ENCODE measurements around the gene OR4F15.
A peak's percentile ranks its signal among the peaks of the same experiment; 100 is the strongest.
"Not testable (repeated sequence)": the region's sequence is repeated elsewhere in the genome, so short reads cannot be mapped to it uniquely, and the experiment has no call there.

OR4F15 gene, protein sequence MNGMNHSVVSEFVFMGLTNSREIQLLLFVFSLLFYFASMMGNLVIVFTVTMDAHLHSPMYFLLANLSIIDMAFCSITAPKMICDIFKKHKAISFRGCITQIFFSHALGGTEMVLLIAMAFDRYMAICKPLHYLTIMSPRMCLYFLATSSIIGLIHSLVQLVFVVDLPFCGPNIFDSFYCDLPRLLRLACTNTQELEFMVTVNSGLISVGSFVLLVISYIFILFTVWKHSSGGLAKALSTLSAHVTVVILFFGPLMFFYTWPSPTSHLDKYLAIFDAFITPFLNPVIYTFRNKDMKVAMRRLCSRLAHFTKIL

DNA sequence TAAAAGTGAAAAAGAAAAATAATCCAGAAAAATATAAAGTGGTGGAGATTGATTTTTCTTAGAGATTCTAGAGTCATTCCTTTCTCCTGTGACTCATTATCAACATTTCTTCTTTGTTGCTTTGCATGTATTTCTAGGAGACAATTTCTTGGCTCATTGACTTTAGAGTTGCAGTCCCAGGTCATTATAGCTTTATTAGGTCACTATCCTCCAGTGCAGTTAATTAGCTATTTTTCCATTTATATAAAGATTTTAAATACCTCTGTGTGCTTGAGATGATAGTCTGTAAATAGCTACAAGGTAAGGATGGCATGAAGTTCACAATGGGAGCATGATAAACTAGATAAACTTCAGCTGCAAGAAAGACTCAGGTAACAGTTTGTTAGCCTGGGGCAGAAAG, at the start of gene OR4F15:
TSS of gene OR4F15 (plus strand) at position 301 of the 400 bp plus-strand sequence. CDS start 5,985 bp downstream, outside the sequence.
- DNase-seq: no peak

DNA sequence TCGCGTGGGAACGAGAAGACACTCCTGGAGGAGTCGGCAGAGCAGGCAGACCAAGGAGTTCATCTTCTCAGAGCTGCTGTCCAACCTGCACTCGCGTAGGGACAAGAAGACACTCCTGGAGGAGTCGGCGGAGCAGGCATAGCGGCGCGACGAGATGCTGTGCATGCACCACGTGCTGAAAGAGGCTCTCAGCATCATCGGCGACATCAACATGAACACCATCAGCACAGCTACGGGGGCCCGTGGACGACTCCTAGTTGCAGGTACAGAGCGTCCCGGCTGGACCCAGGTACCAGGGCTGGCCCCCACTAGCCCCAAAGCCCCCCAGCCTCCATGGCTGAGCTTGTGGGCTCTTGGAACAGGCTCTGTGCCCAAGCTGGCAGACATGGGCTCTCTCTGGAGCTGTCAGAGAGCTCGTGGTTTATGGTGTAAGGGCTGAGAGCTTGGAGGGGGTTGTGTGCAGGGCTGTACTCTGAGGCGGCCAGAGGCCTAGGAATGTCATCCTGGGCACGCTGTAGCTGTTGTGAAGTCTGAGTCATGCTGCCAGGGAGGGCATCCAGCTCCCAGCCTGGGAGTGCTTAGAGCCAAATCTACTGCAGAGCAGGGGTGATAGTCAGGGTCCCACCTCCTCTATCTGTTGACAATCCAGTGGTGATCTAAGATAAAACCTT, 47.2 kb upstream of the OR4F15 start:
- DNase-seq: not testable (repeated sequence)

DNA sequence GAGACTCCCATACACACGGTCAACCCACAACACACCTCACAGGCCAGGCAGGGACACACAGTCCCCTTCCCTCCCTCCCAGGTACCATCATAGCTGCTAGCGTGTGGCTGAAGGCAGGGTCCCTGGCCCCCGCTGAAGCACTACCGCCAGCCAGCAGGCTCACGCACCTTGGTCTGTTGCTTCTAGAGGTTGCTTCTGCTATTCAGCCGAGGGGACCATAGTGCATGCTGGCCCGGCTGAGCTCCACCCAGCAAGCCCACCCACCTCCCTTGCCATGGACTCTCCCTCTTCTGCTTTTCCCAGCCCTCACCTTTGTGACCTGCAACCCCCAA, 46.7 kb upstream of the OR4F15 start:
- not testable (repeated sequence) for DNase-seq

DNA sequence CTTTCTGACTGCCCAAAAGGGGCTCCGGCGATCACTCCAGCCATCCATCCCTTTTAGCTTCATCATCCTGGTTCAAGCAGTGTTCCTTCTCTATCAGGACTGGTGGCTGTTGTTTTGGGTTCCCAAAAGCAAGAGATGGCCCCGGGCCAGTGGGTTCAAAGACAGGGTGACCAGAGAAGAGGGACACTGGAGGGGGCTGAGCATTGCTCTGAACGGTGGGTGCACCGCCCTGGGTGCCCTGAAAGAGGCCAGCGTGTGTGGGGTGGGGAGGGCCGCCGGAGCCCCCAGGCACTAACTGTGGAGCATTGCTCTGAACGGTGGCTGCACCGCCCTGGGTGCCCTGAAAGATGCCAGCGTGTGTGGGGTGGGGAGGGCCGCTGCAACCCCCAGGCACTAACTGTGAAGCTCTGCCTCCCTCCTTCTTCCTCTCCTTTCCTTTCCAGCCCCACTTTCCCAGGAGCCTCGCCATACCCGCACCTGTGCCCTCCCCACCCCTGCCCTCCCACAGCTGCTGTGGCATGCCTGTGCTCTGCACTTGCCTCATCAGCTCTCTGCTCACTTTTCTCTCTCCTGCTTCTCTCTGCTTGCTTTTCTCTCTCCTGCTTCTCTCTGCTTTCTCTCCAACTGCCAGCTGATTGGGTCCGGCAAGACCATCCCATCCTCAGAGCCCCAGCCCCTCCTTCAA, 46.1 kb upstream of the OR4F15 start:
- no peak for DNase-seq

DNA sequence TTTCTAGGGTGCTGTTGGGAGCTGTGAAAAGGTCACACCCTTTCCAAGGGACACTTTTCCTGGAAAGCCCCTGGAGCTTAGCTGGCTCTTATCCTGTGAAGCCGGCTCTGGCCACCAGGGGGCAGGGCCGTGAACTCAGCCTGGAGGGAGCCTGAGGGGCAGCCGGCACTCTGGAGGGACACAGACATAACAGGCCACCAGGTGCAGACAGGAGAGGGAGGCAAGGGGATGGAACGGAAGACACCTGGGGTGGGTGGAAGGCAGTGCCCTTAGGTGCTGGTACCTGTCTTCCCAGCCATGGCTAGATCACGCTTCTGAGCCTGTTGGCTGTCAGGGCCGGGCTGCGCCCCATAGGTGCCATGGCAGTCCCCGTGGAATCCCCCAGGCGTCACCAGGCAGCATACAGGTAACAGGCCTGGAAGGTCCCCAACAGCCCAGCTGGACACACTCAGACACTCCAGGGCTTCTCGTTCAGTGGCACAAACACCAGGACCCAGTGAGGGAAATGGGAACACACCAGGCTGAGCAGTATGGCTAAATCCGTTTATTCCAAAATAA, 44.8 kb upstream of the OR4F15 start:
- not testable (repeated sequence) for DNase-seq

DNA sequence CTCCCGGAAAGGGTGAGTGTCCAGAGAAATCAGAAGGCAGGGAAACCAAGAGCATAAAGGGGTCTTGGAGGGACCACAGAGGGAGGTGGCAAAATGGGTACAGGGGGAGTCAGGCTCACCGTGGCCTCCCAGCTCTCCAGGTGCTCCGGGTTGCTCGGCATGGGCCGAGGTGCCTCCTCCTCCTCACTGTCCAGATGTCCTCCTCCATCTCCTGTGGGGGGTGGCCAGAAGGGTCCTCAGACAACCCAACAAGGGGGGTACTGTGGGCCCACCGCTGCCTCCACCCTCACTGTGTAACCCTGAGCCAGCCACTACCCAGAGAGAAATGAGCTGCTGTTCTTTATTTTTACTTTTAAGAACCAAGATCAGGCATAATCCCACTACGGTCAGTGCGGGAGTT, 39.1 kb upstream of the OR4F15 start:
- no peak for DNase-seq

DNA sequence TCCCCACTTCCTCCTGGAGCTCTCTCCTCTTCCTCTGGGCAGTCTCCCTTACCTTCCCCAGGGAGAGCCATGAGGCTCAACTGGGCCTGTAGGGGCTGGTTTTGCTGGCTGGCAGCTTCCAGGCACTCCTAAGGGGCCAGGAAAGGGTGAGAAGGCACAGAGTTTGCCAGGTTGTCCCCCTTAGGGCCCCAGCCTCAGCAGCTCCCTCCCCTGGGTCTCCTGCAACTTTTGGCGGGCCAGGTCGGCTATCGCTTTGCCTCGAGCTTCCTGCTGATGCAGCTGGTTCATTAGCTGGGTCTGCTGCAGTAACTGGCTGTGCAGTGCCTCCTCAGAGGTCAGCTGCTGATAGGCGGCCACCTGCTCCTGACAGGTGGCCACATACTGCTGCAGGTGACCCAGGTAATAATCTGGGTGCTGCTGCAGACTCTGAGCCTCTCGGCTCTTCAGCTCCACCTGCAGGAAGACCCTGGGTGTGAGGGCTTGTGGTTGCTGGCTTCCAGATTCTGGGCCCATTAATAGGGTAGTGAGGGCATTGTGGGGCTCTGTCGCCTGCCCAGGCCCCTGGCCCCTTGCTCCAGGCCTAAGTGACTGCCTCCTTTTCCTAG, 38.4 kb upstream of the OR4F15 start:
- peak in 1 of 2 donors; percentile 7 for DNase-seq

DNA sequence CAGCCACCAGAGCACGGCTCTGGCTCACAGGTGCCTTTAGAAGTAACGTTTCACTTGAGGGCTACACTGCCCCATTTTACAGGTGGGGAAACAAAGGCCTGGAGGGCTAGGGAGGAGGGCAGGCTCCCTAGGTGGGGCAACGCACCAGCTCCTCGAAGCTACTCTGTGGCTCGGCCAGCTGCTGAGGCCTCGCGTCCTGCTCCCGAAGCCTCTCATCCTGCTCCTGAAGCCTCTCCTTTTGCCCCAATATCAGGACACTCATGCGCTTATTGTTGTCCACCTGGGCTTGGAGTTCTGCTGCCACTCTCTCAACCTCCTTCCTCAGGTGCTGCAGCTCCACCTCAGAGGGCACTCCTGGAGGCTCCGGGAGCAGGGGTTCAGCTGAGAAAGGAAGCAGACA, 36.9 kb upstream of the OR4F15 start:
- DNase-seq: no peak

DNA sequence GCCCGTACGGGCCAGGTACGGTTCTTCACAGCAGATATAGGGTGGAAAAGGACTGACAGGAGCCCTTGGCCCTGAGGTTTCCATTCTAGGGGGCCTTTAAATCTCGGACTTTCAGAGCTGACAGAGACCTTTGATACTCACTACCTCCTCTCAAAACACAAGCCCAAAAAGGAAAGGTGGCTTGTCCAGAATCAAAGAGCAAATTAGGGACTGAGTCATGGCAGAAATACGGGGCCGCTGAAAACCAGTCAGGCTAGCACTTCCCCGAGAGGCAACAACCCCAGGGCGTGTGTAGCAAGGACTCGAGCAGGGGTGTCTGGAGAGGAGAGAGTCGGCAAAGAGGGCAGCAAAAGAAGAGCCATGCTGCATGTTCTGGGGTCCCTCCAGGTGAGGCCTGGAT, 33.4 kb upstream of the OR4F15 start:
- DNase-seq: not testable (repeated sequence)

DNA sequence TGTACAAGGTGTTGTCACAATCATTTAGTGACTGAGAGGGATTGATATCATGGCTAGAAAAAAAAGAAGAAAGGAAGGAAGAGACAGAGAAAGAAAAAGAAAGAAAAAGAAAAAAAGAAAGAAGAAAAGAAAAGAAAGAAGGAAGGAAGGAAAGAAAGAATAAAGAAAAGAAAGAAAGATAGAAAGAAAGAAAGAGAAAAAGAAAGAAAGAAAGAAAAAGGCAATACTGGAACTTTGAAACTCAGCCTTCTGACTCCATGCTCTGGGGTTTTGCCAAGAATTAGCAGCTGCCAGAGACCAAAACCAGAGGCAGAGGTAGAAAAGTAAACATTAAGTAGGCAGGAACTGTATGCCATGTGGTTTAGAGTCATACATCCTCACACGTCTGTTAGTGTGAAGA, 31.8 kb upstream of the OR4F15 start:
- not testable (repeated sequence) for DNase-seq

DNA sequence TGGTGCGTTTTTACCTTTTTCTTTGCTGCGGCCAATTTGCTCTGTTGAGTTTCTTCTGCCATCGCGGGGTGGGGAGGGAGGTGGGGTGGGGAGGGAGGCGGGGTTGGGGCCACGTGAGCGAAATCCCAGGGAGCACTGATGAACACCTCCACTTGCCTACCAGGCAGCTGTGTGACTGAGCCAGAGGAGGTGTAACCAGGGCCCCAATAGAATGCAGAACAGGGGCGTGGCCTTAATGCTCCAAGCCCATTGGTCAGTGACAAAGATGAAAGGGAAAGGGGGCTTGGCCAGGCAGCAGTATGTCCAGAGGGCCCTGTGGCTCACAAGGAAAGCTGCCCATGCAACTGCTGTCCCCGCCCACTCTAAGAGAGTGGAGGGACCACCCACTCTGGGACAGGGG, 30.1 kb upstream of the OR4F15 start:
- no peak for DNase-seq

DNA sequence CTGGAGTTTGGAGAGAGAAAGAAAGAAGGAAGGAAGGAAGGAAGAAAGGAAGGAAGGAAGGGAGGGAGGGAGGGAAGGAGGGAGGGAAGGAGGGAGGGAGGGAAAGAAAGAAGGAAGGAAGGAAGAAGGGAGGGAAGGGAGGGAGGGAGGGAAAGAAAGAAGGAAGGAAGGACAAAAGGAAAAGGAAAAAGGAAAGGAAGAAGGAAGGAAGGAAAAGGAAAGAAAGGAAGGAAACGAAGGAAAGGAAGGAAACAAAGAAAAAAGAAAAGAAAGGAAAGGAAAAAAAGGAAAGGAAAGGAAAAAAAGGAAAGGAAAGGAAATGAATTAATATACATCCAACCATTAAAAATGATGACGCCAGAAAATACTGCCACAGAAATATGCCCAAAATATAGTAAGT, 27.4 kb upstream of the OR4F15 start:
- DNase-seq: no peak

DNA sequence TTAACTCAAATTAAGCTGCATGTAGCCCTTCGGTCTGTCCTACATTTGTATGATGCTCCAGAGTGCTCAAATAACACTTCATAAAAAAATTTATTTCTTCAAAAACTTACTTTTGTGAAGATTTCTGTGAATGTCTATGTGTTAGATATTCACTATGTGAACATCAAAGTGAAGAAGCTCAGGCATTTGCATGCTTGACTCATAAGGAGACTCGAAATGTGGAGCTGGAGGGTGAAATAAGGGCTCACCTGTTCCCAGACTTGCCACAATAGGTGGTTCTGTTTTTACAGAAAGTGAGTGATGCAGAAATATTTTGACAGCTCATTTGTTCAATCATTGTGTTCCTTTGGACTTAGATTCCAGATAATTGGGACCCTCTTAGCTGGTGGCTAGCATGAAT, 25.6 kb upstream of the OR4F15 start:
- DNase-seq: not testable (repeated sequence)

DNA sequence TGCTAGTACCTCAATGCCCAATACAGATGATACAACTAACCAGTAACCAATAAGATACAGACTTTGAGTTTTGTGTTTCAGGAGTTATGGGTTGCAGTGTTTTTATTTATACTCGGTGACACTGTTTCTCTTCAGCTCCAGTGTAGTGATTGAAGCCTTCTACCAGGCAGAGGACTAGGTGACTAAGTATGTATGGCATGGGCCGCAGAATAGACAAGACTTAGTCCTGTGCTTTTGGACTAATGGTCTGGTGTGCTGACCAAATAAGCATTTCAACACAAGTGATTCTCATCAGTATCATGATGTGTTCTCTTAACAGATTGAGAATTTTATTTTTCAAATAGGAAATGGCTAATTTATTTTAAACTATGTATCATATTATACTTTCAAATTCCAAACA, 24.0 kb upstream of the OR4F15 start:
- not testable (repeated sequence) for DNase-seq

DNA sequence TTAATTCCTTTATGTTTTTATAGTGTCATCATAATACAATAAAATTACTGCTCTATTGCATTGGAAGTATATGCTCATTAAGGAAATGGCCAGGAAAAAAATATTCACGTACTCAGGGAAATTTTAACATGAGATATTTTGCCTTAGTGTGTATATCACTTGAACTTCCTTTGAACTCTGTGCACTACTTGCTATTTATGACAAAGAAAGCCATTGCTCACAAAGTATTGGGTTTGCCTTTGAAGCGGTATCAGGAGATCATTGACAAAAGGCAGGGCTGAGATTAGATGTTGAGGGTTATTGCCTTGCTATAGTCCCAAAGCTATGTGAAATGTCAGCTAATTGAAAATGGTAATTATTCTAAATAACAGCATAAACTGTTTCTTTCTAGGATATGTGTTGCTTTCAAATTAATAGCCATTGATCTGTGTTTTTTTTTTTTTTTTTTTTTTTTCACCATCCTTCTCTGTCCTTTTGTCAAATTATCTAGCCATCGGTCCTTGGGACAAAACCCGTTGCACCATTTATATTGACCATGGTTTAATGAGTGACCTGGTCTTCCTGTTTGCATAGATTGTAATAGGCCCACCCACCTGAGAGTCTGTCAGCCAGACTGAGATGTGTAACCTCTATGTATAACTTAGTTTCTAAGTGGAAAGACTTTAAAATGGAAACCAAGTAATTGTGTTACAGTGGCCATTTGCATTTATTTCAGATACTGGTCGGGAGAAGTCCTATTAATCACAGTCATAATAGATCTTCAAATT, 23.3 kb upstream of the OR4F15 start:
- DNase-seq: not testable (repeated sequence)

DNA sequence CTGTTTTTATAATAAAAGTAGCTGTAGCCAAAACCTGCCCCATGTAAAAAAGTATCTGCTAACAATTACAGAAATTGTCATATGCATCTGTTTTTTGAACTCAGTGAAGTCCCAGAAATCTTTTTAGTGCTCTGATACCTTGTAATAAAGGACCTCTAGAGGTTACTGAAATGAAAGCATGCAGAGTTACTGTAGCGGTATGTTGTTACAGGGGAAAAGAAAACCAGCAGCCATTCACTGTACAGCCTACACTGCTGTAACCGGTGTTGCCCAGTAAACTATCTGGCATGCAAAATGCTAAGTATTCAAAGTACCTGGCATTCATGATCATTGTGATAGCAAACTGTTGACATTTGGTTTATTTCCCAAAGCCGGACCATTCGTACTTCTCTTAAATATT, 21.3 kb upstream of the OR4F15 start:
- not testable (repeated sequence) for DNase-seq

DNA sequence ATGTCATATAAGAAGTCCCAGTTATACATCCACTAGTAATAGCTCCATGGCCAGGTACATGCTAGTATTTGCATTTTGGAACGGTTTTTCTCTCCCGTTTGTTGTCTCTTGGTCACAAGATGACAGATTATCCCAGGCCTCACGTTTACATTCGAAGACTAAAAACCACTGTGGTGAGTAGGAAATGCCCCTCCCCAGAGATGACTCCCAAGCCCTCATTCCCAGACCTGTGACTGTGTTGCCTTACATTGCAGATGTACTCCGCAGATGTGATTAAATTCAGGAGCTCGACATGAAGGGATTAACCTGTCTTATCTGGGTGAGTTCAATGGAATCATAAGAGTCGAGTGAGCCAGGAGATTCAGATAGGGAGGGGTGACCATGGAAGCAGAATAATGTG, 18.0 kb upstream of the OR4F15 start:
- not testable (repeated sequence) for DNase-seq

DNA sequence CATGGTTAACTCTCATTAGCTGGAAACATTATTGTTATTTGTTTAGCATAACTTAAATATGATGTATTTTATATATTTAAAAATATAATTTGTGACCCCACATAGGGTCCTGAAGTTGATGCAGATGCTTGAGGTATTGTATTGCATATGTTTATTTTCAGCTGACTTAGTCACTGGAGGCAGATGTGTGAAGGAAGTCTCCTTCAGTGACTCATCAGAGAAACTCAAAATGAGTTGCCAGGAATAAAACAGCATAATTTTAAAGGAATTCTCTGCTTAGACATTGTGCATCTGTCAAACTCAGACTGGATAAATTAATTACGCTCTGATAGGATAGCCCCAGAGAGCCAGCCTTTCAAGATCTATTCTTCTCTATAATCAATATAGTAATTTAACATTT, 16.5 kb upstream of the OR4F15 start:
- no peak for DNase-seq

DNA sequence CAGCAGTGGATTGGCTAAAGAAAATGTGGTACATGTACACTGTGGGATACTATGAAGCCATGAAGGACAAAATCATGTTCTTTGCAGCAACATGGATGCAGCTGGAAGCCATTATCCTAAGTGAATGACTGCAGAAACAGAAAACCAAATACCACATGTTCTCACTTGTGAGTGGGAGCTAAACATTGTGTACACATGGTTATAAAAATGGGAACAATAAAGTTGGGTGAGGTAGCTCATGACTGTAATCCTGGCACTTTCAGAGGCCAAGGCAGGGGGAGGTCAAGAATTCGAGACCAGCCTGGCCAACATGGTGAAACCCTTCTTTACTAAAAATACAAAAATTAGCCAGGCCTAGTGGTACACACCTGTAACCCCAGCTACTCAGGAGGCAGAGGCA, 12.3 kb upstream of the OR4F15 start:
- DNase-seq: no peak

DNA sequence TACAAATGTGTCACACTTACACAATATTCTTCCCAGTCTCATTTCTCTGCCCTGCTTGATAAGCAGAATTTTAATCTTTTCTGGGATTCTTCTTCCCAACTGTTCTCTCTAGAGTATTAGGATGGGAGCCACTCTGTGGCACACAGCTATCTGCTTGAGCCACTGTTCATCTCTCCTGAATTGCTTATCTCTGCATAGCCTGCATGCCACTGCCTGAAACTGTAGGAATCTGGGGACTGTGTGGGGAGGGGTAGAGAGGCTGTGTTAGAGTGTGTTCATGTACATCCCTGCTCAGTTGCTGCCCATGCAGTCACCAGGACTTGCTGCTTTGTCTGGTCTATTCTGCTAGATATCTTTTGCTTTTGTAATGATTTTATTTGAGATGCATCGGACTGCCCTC, 11.0 kb upstream of the OR4F15 start:
- DNase-seq: no peak

DNA sequence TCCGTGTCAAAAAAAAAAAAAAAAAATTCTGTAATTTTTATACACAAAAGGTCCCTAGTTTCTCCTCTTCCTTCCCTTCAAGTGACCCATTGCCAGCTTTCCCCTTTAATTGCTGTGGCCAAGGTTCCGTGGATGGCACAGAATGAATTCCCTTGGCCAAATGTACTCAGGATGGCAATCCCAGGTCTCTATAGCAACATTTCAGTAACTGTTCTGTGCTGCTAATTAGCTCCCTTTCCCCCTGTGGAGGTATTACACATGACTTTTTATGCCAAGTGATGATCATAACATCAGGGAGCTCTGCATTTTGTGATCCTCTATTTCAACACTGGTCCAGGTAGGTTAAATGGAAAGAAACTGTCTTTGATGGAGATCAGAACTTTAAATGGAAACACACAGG, 8.8 kb upstream of the OR4F15 start, which contains the start of gene OR4F6:
TSS of gene OR4F6 (plus strand) at position 301 of the 400 bp plus-strand sequence. CDS start 2,211 bp downstream, outside the sequence.
- no peak for DNase-seq

DNA sequence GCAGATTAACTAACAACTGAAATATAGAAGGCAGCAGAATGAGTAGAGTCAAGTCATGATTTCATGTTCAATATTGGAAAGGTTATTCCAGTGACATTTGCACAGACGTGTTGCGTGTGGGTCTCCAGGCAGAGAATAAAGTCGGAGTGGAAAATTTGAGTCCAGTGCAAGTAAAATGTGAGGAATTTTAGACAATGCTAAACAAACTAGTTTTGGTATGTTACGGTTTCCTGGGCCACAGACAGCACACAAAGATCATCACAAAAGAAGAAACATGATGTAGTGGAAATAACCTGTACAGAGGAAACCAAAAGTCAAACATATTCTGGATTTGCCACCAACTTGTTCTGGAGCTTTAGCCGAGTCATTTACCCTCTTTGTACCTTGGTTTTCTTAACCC, 8.3 kb upstream of the OR4F15 start:
- DNase-seq: no peak

Measured in CD4-positive, alpha-beta T cell treated with Interferon alpha-2 for 1 hour (primary cell).